Hepatocyte (in vitro differentiated cells): ENCODE measurements around the gene MAP4K3. TPM values are rescaled to one million over a fixed set of nuclear protein-coding genes. Genes with fewer than 3 reads are reported as not detected.

Experiments used
- DNase-seq: peaks from one replicate; pipeline ENCODE4 v3.0.0-alpha.2; 2016; ENCODE audit warnings: low spot score
- H2AFZ ChIP-seq: fragments of 200-600 bp; sonication (generic); 2 replicates; pipeline ENCODE4 v1.6.0; 2016; ENCODE audit warnings: antibody characterized with exemption, mild to moderate bottlenecking
- H3K27ac ChIP-seq: fragments of 200-600 bp; sonication (generic); 2 replicates; pipeline ENCODE4 v1.5.1; 2016; ENCODE audit warnings: mild to moderate bottlenecking
- H3K27me3 ChIP-seq: fragments of 200-600 bp; sonication (generic); 2 replicates; pipeline ENCODE4 v1.6.1; 2016
- H3K36me3 ChIP-seq: fragments of 200-600 bp; sonication (generic); replicated peaks from 2 replicates; pipeline ENCODE4 v1.5.1; 2016; ENCODE audit warnings: low read depth; ENCODE audit not compliant: insufficient read depth
- H3K4me1 ChIP-seq: fragments of 200-600 bp; sonication (generic); 2 replicates; pipeline ENCODE4 v1.5.1; 2016; ENCODE audit warnings: mild to moderate bottlenecking, moderate library complexity; ENCODE audit not compliant: insufficient read depth
- H3K4me2 ChIP-seq: fragments of 200-600 bp; sonication (generic); 2 replicates; pipeline ENCODE4 v1.6.0; 2016
- H3K4me3 ChIP-seq: fragments of 200-600 bp; sonication (generic); 2 replicates; pipeline ENCODE4 v1.5.1; 2016; ENCODE audit warnings: mild to moderate bottlenecking
- H3K79me2 ChIP-seq: fragments of 200-600 bp; sonication (generic); 2 replicates; pipeline ENCODE4 v1.6.0; 2017; ENCODE audit warnings: mild to moderate bottlenecking
- H3K9me2 ChIP-seq: fragments of 200-600 bp; sonication (generic); replicated peaks from 2 replicates; pipeline ENCODE4 v1.6.0; 2017; ENCODE audit warnings: mild to moderate bottlenecking; ENCODE audit not compliant: insufficient read depth
- H3K9me3 ChIP-seq: fragments of 200-600 bp; sonication (generic); 2 replicates; pipeline ENCODE4 v1.5.1; 2016; ENCODE audit warnings: low read depth, mild to moderate bottlenecking
- H4K20me1 ChIP-seq: fragments of 200-600 bp; sonication (generic); 2 replicates; pipeline ENCODE4 v1.6.0; 2016; ENCODE audit warnings: mild to moderate bottlenecking; ENCODE audit not compliant: insufficient read depth, poor library complexity, severe bottlenecking
- CTCF ChIP-seq: fragments of 200-600 bp; sonication (generic); IDR thresholded peaks from 2 replicates; pipeline ENCODE4 v1.5.1; 2016; ENCODE audit warnings: antibody characterized with exemption, mild to moderate bottlenecking; ENCODE audit not compliant: poor library complexity
- EZH2 ChIP-seq: fragments of 200-600 bp; sonication (generic); IDR thresholded peaks from 2 replicates; pipeline ENCODE4 v1.6.1; 2016; ENCODE audit warnings: antibody characterized with exemption, mild to moderate bottlenecking, borderline replicate concordance
- EZH2phosphoT487 ChIP-seq: fragments of 200-600 bp; sonication (generic); IDR thresholded peaks from one replicate; pipeline ENCODE4 v1.6.1; 2018; ENCODE audit warnings: antibody characterized with exemption, mild to moderate bottlenecking, low read depth, moderate library complexity; ENCODE audit not compliant: unreplicated experiment, severe bottlenecking
- WGBS: methylation state at CpG from one replicate; pipeline ENCODE4 v1.1.6; 2016; ENCODE audit warnings: low lambda C conversion rate; ENCODE audit errors: missing lambda C conversion rate; 5-methylcytosine and 5-hydroxymethylcytosine counted together
- polyA plus RNA-seq: library from polyadenylated mRNA; unstranded; fragments of >200 nt; fragmentation: Nextera tagmentation; extraction: Ambion mirVana; gene quantifications from 2 replicates; pipeline ENCODE4 v1.2.1, GENCODE V29; 2016
- total RNA-seq: library from RNA; depleted of rRNA; stranded (reverse); fragments of >200 nt; gene quantifications from 2 replicates; pipeline ENCODE4 v1.2.3, GENCODE V29; 2014

Gene MAP4K3
- total and polyA plus RNA-seq, 2 experiments from 2014 or later, result 24.5 to 65.1 TPM

- Histone ChIP-seq H3K4me2 (no peak overlapping the region), H3K4me1 (no peaks in the 10 kb centered on the region), H3K4me3 (no peak overlapping the region), H2AFZ (no peak overlapping the region), H3K27ac (no peak overlapping the region), H3K27me3 (no peaks in the 10 kb centered on the region), H3K9me3 (no peaks in the 10 kb centered on the region), H3K9me2 (no peaks in the 10 kb centered on the region), H3K36me3 (peaks cover 4% of the 10 kb centered on the region), H3K79me2 (no peaks in the 10 kb centered on the region), H4K20me1 (no peaks in the 10 kb centered on the region)
- DNase-seq, result no peak
- no peak for TF ChIP-seq EZH2
- TF ChIP-seq CTCF, result no peak
- TF ChIP-seq EZH2phosphoT487, result no peak
- 86% methylated on average over 3 of the region's 3 CpGs for WGBS
Observed at GRCh38 chr2:39281391-39281790, 155.7 kb downstream of the MAP4K3 start.

GRCh38 chr2:39275016-39275415 lies 162.1 kb downstream of the MAP4K3 start:
- Histone ChIP-seq H3K27me3 (no peaks in the 10 kb centered on the region), H3K79me2 (no peaks in the 10 kb centered on the region), H3K4me2 (no peak overlapping the region), H2AFZ (no peak overlapping the region), H3K36me3 (no peaks in the 10 kb centered on the region), H3K4me3 (no peak overlapping the region), H3K4me1 (no peaks in the 10 kb centered on the region), H4K20me1 (no peaks in the 10 kb centered on the region), H3K27ac (no peak overlapping the region), H3K9me3 (no peaks in the 10 kb centered on the region), H3K9me2 (no peaks in the 10 kb centered on the region)
- no peak for TF ChIP-seq EZH2phosphoT487
- 94% methylated on average over 1 of the region's 1 CpG for WGBS
- DNase-seq, result no peak

- Histone ChIP-seq H3K4me3 (no peak overlapping the region), H3K79me2 (no peaks in the 10 kb centered on the region), H3K9me2 (no peaks in the 10 kb centered on the region), H3K9me3 (no peaks in the 10 kb centered on the region), H3K27me3 (no peaks in the 10 kb centered on the region), H3K36me3 (no peaks in the 10 kb centered on the region), H3K4me1 (no peaks in the 10 kb centered on the region), H2AFZ (no peak overlapping the region), H3K4me2 (no peak overlapping the region), H3K27ac (no peak overlapping the region), H4K20me1 (no peaks in the 10 kb centered on the region)
- 88% methylated on average over 3 of the region's 3 CpGs for WGBS
- no peak for TF ChIP-seq EZH2phosphoT487
- TF ChIP-seq CTCF, result no peak
- DNase-seq, result no peak
Observed at GRCh38 chr2:39269941-39270340, 167.1 kb downstream of the MAP4K3 start.

- DNase-seq, result no peak
- TF ChIP-seq CTCF, result no peak
- TF ChIP-seq EZH2phosphoT487, result no peak
- TF ChIP-seq EZH2, result no peak
- Histone ChIP-seq H4K20me1 (no peaks in the 10 kb centered on the region), H3K4me1 (no peaks in the 10 kb centered on the region), H3K79me2 (no peaks in the 10 kb centered on the region), H3K27me3 (no peaks in the 10 kb centered on the region), H3K27ac (no peak overlapping the region), H2AFZ (no peak overlapping the region), H3K36me3 (no peaks in the 10 kb centered on the region), H3K9me3 (no peaks in the 10 kb centered on the region), H3K4me2 (no peak overlapping the region), H3K4me3 (no peak overlapping the region), H3K9me2 (no peaks in the 10 kb centered on the region)
- 97% methylated on average over 3 of the region's 3 CpGs for WGBS
Observed at GRCh38 chr2:39266916-39267434, 170.1 kb downstream of the MAP4K3 start.
